Measurements from ENCODE around the gene FCN3.

FCN3 gene

DNA sequence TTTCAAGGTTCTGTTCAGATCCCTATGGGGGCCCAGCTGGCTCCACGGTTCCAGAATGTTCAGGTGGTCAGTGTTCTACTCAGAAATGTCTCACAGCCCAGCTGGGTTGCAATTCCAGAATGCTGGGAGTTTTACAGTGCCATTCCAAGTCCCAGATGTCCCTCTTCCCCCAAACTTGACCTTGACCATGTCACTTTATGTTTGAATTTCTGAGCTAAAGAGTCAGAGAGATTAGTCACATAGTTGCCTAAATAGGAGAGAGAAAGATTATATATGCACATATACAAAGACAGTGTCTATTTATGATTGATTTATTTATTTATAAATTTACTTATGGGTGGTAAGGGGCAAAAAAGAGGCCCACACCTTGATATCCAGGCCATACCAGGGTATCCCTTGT is 20.3 kb upstream of the FCN3 start:
- TF ChIP-seq POLR2AphosphoS5 (IDR thresholded peaks at IDR 0.05; ENCODE audit: low read depth, low read length): no peak
- TF ChIP-seq, protein P1, sequence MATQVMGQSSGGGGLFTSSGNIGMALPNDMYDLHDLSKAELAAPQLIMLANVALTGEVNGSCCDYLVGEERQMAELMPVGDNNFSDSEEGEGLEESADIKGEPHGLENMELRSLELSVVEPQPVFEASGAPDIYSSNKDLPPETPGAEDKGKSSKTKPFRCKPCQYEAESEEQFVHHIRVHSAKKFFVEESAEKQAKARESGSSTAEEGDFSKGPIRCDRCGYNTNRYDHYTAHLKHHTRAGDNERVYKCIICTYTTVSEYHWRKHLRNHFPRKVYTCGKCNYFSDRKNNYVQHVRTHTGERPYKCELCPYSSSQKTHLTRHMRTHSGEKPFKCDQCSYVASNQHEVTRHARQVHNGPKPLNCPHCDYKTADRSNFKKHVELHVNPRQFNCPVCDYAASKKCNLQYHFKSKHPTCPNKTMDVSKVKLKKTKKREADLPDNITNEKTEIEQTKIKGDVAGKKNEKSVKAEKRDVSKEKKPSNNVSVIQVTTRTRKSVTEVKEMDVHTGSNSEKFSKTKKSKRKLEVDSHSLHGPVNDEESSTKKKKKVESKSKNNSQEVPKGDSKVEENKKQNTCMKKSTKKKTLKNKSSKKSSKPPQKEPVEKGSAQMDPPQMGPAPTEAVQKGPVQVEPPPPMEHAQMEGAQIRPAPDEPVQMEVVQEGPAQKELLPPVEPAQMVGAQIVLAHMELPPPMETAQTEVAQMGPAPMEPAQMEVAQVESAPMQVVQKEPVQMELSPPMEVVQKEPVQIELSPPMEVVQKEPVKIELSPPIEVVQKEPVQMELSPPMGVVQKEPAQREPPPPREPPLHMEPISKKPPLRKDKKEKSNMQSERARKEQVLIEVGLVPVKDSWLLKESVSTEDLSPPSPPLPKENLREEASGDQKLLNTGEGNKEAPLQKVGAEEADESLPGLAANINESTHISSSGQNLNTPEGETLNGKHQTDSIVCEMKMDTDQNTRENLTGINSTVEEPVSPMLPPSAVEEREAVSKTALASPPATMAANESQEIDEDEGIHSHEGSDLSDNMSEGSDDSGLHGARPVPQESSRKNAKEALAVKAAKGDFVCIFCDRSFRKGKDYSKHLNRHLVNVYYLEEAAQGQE (IDR thresholded peaks at IDR 0.05; ENCODE audit: insufficient read depth in 1 of 2, low read depth in 2 of 2, low read length in 2 of 2): no peak
- TF ChIP-seq SIN3A (IDR thresholded peaks at IDR 0.05; ENCODE audit: borderline replicate concordance, insufficient read depth, low read length): no peak
- no peak for TF ChIP-seq FOXP2 (optimal IDR thresholded peaks at IDR 0.05; ENCODE audit: borderline replicate concordance, extremely low read depth, extremely low read length, insufficient read depth)
- TF ChIP-seq TAF1 (IDR thresholded peaks at IDR 0.05; ENCODE audit: borderline replicate concordance, insufficient read depth, low read length): no peak

DNA sequence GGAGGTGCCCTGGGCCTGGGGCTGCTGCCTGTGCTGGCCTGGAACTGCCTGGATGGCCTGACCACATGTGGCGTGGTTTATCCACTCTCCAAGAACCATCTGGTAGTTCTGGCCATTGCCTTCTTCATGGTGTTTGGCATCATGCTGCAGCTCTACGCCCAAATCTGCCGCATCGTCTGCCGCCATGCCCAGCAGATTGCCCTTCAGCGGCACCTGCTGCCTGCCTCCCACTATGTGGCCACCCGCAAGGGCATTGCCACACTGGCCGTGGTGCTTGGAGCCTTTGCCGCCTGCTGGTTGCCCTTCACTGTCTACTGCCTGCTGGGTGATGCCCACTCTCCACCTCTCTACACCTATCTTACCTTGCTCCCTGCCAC is 19.6 kb upstream of the FCN3 start:
- TF ChIP-seq, protein P1 (IDR thresholded peaks at IDR 0.05; ENCODE audit: insufficient read depth in 1 of 2, low read depth in 2 of 2, low read length in 2 of 2): no peak
- TF ChIP-seq FOXP2 (optimal IDR thresholded peaks at IDR 0.05; ENCODE audit: borderline replicate concordance, extremely low read depth, extremely low read length, insufficient read depth) (no peak), POLR2AphosphoS5 (IDR thresholded peaks at IDR 0.05; ENCODE audit: low read depth, low read length) (no peak), SIN3A (IDR thresholded peaks at IDR 0.05; ENCODE audit: borderline replicate concordance, insufficient read depth, low read length) (no peak), TAF1 (IDR thresholded peaks at IDR 0.05; ENCODE audit: borderline replicate concordance, insufficient read depth, low read length) (no peak)

DNA sequence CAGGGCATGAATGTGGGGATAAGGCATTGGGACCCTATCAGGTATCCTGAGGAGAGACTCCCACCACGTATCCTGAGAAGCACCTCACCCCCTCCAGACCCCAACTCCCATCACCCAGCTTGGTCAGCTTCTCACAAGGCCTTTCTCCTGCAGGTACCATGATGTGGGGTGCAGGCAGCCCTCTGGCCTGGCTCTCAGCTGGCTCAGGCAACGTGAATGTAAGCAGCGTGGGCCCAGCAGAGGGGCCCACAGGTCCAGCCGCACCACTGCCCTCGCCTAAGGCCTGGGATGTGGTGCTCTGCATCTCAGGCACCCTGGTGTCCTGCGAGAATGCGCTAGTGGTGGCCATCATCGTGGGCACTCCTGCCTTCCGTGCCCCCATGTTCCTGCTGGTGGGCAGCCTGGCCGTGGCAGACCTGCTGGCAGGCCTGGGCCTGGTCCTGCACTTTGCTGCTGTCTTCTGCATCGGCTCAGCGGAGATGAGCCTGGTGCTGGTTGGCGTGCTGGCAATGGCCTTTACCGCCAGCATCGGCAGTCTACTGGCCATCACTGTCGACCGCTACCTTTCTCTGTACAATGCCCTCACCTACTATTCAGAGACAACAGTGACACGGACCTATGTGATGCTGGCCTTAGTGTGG is 19.1 kb upstream of the FCN3 start:
- TF ChIP-seq SIN3A (IDR thresholded peaks at IDR 0.05; ENCODE audit: borderline replicate concordance, insufficient read depth, low read length): no peak
- no peak for TF ChIP-seq TAF1 (IDR thresholded peaks at IDR 0.05; ENCODE audit: borderline replicate concordance, insufficient read depth, low read length)
- TF ChIP-seq, protein P1 (IDR thresholded peaks at IDR 0.05; ENCODE audit: insufficient read depth in 1 of 2, low read depth in 2 of 2, low read length in 2 of 2): no peak
- no peak for TF ChIP-seq FOXP2 (optimal IDR thresholded peaks at IDR 0.05; ENCODE audit: borderline replicate concordance, extremely low read depth, extremely low read length, insufficient read depth)
- no peak for TF ChIP-seq POLR2AphosphoS5 (IDR thresholded peaks at IDR 0.05; ENCODE audit: low read depth, low read length)

DNA sequence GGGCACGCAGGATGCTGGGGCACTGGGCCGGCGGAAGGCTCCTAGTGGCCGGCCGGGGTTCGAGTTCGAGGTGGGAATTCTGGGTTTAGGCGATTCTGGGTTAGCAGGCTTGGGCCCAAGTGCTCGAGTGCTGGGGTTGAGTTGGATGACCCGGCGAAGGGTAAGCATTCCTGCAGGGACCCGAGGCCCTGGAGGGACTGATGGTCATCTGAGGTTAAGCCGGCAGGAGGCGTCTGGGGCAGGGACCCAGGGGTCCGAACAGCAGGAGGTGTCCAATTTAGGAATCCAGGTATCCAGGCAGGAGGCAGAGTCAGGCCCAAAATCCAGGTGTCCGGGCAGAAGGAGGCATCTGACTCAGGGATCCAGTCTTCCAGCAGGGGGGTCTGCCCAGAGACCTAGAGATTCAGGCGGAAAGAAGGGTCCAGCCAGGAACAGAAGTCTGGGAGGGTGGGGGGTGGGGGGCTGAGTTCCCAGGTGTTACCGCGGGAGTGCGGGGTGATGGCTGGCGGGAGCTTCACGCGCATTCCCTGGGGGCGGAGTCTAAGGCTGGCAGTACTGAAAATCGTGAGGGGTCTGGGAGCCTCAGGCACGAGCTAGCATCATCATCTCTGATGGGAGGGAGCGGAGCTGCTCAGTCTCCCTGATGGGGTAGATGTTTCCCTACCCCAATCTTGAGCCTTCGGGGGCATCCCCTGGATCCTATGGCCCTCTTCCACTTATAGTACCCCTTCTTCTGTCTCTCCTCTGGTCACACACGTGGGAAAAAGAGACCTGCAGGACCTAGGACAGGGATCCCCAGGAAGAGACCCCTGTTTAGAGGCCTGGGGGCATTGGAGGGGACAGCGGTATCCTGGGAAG is 18.4 kb upstream of the FCN3 start:
- TF ChIP-seq FOXP2 (optimal IDR thresholded peaks at IDR 0.05; ENCODE audit: borderline replicate concordance, extremely low read depth, extremely low read length, insufficient read depth): no peak
- TF ChIP-seq, protein P1 (IDR thresholded peaks at IDR 0.05; ENCODE audit: insufficient read depth in 1 of 2, low read depth in 2 of 2, low read length in 2 of 2): peak in 1 of 2 experiments; percentile 80; a peak in 2 of 4 replicates

Measured in PFSK-1 (cell line).